ENCODE results near the gene SRSF11.

- TF ChIP-seq POLR2A (IDR thresholded peaks at IDR 0.05): no peak
- TF ChIP-seq CTCF (IDR thresholded peaks at IDR 0.05): no peak
- no peak for TF ChIP-seq EP300 (IDR thresholded peaks at IDR 0.05)
Observed at GRCh38 chr1:70264839-70265238, 43.7 kb downstream of the SRSF11 start.
